Measurements from ENCODE around the gene IGFBPL1. TPM values are rescaled to one million over a fixed set of nuclear protein-coding genes. Genes with fewer than 3 reads are reported as not detected.

Gene IGFBPL1
- total RNA-seq, 2 experiments from 2014 or later, result not detected

DNA sequence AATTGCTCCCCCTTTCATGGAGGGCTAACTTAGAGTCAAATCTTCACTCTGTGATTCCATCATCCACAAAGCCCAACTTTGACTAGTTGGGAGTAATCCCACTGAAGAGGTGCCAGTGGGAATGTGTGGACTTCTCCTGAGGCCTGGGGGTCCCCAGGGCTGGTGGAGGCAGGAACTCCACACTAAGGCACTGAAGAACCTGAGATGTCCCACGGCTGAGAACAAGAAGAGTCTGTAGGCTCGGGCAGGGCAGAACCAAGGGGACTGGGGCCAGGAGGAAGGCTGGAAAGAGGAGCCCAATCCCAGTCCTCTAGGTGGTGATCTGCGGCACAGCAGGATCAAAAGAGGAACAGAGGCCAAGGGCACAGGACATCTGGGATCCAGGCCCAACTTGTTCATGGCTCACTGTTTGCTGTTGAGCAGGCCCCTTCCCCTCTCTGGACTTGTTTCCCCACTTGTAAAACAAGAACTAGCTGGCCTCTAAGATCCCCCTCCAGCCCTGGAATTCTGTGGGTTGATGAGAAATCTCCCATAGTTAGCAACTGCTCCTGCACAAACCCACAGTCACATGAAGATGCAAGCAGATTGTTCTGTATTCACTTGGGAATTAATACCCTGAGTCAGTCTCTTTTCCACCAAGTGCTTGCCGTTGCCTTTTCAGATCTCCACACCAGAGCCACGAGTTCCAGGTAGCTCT, 64.4 kb downstream of the IGFBPL1 start:
- Histone ChIP-seq H3K4me1 (ENCODE audit: insufficient read depth, low read length, poor library complexity, severe bottlenecking) (no peaks in the 10 kb centered on the region), H3K9me2 (ENCODE audit: insufficient read depth, low read length) (no peaks in the 10 kb centered on the region), H3K79me2 (ENCODE audit: insufficient read depth, low read depth, low read length) (no peaks in the 10 kb centered on the region), H3K4me3 (ENCODE audit: low read depth, low read length, poor library complexity, severe bottlenecking) (no peak overlapping the region), H3K4me2 (ENCODE audit: low read length) (no peak overlapping the region), H3K36me3 (ENCODE audit: insufficient read depth, low read length) (no peaks in the 10 kb centered on the region), H3K9me3 (ENCODE audit: low read length) (no peaks in the 10 kb centered on the region), H3K27ac (ENCODE audit: low read depth, low read length, poor library complexity, severe bottlenecking) (no peak overlapping the region), H4K20me1 (ENCODE audit: insufficient read depth, low read length) (no peaks in the 10 kb centered on the region), H2AFZ (ENCODE audit: low read length) (no peak overlapping the region)
- BruUV-seq (replicated peaks), result no TSS peak
- TF ChIP-seq, protein P1, sequence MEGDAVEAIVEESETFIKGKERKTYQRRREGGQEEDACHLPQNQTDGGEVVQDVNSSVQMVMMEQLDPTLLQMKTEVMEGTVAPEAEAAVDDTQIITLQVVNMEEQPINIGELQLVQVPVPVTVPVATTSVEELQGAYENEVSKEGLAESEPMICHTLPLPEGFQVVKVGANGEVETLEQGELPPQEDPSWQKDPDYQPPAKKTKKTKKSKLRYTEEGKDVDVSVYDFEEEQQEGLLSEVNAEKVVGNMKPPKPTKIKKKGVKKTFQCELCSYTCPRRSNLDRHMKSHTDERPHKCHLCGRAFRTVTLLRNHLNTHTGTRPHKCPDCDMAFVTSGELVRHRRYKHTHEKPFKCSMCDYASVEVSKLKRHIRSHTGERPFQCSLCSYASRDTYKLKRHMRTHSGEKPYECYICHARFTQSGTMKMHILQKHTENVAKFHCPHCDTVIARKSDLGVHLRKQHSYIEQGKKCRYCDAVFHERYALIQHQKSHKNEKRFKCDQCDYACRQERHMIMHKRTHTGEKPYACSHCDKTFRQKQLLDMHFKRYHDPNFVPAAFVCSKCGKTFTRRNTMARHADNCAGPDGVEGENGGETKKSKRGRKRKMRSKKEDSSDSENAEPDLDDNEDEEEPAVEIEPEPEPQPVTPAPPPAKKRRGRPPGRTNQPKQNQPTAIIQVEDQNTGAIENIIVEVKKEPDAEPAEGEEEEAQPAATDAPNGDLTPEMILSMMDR (conservative IDR thresholded peaks at IDR 0.05; ENCODE audit: low read length), result no peak
- TF ChIP-seq EZH2phosphoT487 (IDR thresholded peaks at IDR 0.05; ENCODE audit: borderline replicate concordance, low read depth, low read length), result no peak
- DNase-seq (ENCODE audit: low spot score), result no peak
- POLR2A ChIA-PET, result no interaction called here
- intact Hi-C loops (cut with micrococcal nuclease; ENCODE audit: unreplicated experiment), result no loop called here
- CTCF ChIA-PET (ENCODE audit: unreplicated experiment), result no interaction called here

DNA sequence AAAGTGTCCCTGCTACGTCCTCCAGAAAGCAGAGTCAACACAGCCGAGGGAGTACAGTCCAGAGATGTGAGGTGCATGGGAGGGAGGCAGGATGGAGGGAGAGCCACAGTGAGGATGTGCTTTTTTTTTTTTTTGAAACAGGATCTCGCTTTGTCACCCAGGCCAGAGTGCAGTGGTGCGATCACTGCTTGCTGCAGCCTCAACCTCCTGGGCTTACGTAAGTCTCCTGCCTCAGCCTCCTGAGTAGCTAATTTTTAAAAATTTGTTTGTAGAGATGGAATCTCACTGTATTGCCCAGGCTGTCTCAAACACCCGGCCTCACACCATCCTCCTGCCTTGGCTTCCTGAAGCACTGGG, 65.0 kb downstream of the IGFBPL1 start:
- BruUV-seq (replicated peaks), result no TSS peak
- H3K4me3 ChIP-seq (ENCODE audit: low read depth, low read length, poor library complexity, severe bottlenecking), result no peak overlapping the region
- no peak for DNase-seq (ENCODE audit: low spot score)
- CTCF ChIA-PET (ENCODE audit: unreplicated experiment), result no interaction called here
- H3K36me3 ChIP-seq (ENCODE audit: insufficient read depth, low read length), result no peaks in the 10 kb centered on the region
- H2AFZ ChIP-seq (ENCODE audit: low read length), result no peak overlapping the region
- TF ChIP-seq EZH2phosphoT487 (IDR thresholded peaks at IDR 0.05; ENCODE audit: borderline replicate concordance, low read depth, low read length), result no peak
- TF ChIP-seq, protein P1 (conservative IDR thresholded peaks at IDR 0.05; ENCODE audit: low read length), result no peak
- H3K9me3 ChIP-seq (ENCODE audit: low read length), result no peaks in the 10 kb centered on the region
- H3K79me2 ChIP-seq (ENCODE audit: insufficient read depth, low read depth, low read length), result no peaks in the 10 kb centered on the region
- no peaks in the 10 kb centered on the region for H4K20me1 ChIP-seq (ENCODE audit: insufficient read depth, low read length)
- intact Hi-C loops (cut with micrococcal nuclease; ENCODE audit: unreplicated experiment), result no loop called here
- no peak overlapping the region for H3K4me2 ChIP-seq (ENCODE audit: low read length)
- no peak overlapping the region for H3K27ac ChIP-seq (ENCODE audit: low read depth, low read length, poor library complexity, severe bottlenecking)
- no peaks in the 10 kb centered on the region for H3K9me2 ChIP-seq (ENCODE audit: insufficient read depth, low read length)
- H3K4me1 ChIP-seq (ENCODE audit: insufficient read depth, low read length, poor library complexity, severe bottlenecking), result no peaks in the 10 kb centered on the region
- POLR2A ChIA-PET, result no interaction called here

DNA sequence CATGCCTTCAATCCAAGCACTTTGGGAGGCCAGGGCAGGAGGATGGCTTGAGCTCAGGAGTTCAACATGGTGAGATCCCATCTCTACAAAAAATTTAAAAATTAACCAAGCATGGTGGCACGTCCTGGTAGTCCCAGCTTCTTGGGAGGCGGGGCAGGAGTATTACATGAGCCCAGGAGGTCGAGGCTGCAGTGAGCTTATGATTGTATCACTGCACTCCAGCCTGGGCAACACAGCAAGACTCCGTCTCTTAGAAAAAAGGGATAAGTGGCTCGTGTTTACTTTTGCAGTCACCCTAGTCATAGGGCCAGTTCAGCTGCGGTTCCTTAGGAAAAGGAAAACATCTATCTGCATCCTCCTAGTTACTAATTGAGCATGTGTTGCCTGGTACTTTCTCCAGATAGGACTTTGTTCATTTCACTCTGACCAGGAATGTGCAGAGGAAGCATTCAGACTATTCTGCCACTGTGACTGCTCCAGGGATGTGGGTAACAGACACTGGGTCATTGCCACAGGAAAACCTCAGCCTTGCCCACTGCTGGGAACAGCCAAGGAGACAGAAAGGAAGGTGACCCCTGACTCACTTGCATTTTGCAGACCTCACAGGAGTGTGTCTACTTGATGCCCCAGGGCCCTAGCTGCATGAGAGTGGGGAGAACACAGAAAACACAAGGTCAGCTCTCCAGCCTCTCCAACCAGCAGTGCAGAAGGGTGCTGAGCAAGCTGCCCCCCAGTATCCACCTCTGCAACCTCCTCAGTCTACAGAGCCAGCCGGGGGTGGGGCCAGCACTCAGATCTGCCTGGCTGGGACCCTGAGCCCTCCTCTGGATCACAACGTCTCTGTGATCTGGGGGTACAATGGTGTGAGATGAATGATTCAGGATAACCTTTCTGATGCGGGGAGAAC, 65.6 kb downstream of the IGFBPL1 start:
- H3K4me3 ChIP-seq (ENCODE audit: low read depth, low read length, poor library complexity, severe bottlenecking), result no peak overlapping the region
- TF ChIP-seq, protein P1 (conservative IDR thresholded peaks at IDR 0.05; ENCODE audit: low read length), result no peak
- no peak for TF ChIP-seq EZH2phosphoT487 (IDR thresholded peaks at IDR 0.05; ENCODE audit: borderline replicate concordance, low read depth, low read length)
- H3K9me3 ChIP-seq (ENCODE audit: low read length), result no peaks in the 10 kb centered on the region
- H3K27ac ChIP-seq (ENCODE audit: low read depth, low read length, poor library complexity, severe bottlenecking), result no peak overlapping the region
- ChIA-PET POLR2A (interaction anchor here (0.6 kb wide), 1 partner anchor 447 kb away, joined by 3 read pairs; no protein-coding TSS in a partner anchor), CTCF (ENCODE audit: unreplicated experiment) (no interaction called here)
- no TSS peak for BruUV-seq (replicated peaks)
- H3K4me1 ChIP-seq (ENCODE audit: insufficient read depth, low read length, poor library complexity, severe bottlenecking), result no peaks in the 10 kb centered on the region
- H3K36me3 ChIP-seq (ENCODE audit: insufficient read depth, low read length), result no peaks in the 10 kb centered on the region
- H3K4me2 ChIP-seq (ENCODE audit: low read length), result no peak overlapping the region
- no peaks in the 10 kb centered on the region for H3K79me2 ChIP-seq (ENCODE audit: insufficient read depth, low read depth, low read length)
- intact Hi-C loops (cut with micrococcal nuclease; ENCODE audit: unreplicated experiment), result no loop called here
- H2AFZ ChIP-seq (ENCODE audit: low read length), result no peak overlapping the region
- no peaks in the 10 kb centered on the region for H3K9me2 ChIP-seq (ENCODE audit: insufficient read depth, low read length)
- H4K20me1 ChIP-seq (ENCODE audit: insufficient read depth, low read length), result no peaks in the 10 kb centered on the region
- DNase-seq (ENCODE audit: low spot score), result no peak
